IPS DF 4.7 (cell line): Measurements from ENCODE around the gene LOXHD1.

Source experiments
- DNase-seq: peaks from one replicate; pipeline ENCODE4 v3.0.0-alpha.2; 2013; ENCODE audit warnings: low spot score; ENCODE audit errors: extremely low read depth

Gene LOXHD1

GRCh38 chr18:46657115-46657955 is at the start of gene LOXHD1:
LOXHD1 (minus strand) TSS chr18:46657220; CDS start chr18:46657033, 187 bp downstream.
- no peak for DNase-seq

GRCh38 chr18:46705521-46705920 is 48.5 kb upstream of the LOXHD1 start:
- DNase-seq, result no peak

- DNase-seq, result no peak
Measured at GRCh38 chr18:46704816-46705215, 47.8 kb upstream of the LOXHD1 start.

GRCh38 chr18:46704189-46704588 is 47.2 kb upstream of the LOXHD1 start:
- DNase-seq, result no peak

GRCh38 chr18:46702471-46702870 is 45.5 kb upstream of the LOXHD1 start:
- no peak for DNase-seq

- no peak for DNase-seq
Measured at GRCh38 chr18:46700066-46700824, 43.2 kb upstream of the LOXHD1 start.

- DNase-seq, result no peak
Measured at GRCh38 chr18:46696702-46697101, 39.7 kb upstream of the LOXHD1 start.

- DNase-seq, result no peak
Measured at GRCh38 chr18:46696268-46696667, 39.2 kb upstream of the LOXHD1 start.

- no peak for DNase-seq
Measured at GRCh38 chr18:46693996-46694395, 37.0 kb upstream of the LOXHD1 start.

- DNase-seq, result no peak
Measured at GRCh38 chr18:46688853-46689525, 32.0 kb upstream of the LOXHD1 start.

GRCh38 chr18:46686186-46686585 is 29.2 kb upstream of the LOXHD1 start:
- no peak for DNase-seq

GRCh38 chr18:46683252-46683651 is 26.2 kb upstream of the LOXHD1 start:
- no peak for DNase-seq

GRCh38 chr18:46680784-46681695 is 24.0 kb upstream of the LOXHD1 start:
- DNase-seq, result no peak

GRCh38 chr18:46679846-46680598 is 23.0 kb upstream of the LOXHD1 start:
- DNase-seq, result no peak

- no peak for DNase-seq
Measured at GRCh38 chr18:46678785-46679399, 21.9 kb upstream of the LOXHD1 start.

- no peak for DNase-seq
Measured at GRCh38 chr18:46678041-46678440, 21.0 kb upstream of the LOXHD1 start.

- DNase-seq, result no peak
Measured at GRCh38 chr18:46677611-46678010, 20.6 kb upstream of the LOXHD1 start.

GRCh38 chr18:46676182-46676835 is 19.3 kb upstream of the LOXHD1 start:
- no peak for DNase-seq

- DNase-seq, result no peak
Measured at GRCh38 chr18:46675112-46675511, 18.1 kb upstream of the LOXHD1 start.
